ENCODE data around the gene PEDS1. TPM values are rescaled to one million over a fixed set of nuclear protein-coding genes. Genes with fewer than 3 reads are reported as not detected.
A peak's percentile ranks its signal among the peaks of the same experiment; 100 is the strongest.

Gene PEDS1
- total and polyA plus RNA-seq, 2 of the 8 experiments (the other 6 are each of a cell fraction or from before 2014, with no cell fraction given) = 28.9 to 75.9 TPM

DNA sequence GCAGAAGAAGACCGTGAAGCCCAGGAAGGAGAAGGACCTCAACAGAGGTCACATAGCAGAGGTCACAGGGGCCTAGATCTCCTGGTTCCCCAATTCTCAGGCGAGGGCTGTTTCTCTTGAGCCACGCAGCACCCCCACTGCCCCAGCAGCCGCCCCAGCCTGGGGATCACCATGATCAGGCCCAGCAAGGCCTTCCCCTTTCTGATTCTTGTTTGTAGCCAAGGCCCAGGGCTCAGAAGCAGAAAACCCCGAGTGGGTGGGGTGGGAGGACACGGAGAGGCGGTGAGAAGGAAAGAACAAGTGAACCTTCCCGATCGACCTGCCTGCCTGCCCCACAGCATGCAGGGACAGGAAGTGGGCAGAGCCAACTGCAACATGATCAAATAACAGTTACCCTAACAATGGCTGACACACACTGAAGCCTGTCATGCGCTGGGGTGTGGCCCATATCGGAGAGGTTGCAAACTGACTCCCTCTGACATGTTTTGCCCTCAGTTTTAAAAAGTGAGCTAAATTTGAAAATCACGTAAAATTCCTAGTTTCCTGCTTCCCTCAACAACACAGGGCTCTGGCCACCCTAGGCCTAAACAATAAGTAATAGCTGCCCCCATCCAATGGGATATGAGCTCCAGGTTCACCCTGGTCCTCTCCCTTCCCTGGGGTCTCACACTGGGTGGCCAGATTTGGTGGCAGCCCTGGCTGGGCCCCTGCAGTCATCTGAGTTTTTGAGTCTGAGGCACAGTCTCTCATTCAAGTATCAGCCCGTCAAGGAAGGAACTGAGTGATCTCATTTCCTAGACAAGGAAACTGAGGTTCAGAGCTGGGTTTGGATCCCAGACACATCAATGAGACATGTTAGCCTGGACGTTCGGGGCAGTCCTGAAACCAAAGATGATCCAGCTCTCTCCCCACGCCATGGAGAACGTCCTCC, 6.5 kb downstream of the PEDS1 start (continued):
- TF ChIP-seq, protein P1, sequence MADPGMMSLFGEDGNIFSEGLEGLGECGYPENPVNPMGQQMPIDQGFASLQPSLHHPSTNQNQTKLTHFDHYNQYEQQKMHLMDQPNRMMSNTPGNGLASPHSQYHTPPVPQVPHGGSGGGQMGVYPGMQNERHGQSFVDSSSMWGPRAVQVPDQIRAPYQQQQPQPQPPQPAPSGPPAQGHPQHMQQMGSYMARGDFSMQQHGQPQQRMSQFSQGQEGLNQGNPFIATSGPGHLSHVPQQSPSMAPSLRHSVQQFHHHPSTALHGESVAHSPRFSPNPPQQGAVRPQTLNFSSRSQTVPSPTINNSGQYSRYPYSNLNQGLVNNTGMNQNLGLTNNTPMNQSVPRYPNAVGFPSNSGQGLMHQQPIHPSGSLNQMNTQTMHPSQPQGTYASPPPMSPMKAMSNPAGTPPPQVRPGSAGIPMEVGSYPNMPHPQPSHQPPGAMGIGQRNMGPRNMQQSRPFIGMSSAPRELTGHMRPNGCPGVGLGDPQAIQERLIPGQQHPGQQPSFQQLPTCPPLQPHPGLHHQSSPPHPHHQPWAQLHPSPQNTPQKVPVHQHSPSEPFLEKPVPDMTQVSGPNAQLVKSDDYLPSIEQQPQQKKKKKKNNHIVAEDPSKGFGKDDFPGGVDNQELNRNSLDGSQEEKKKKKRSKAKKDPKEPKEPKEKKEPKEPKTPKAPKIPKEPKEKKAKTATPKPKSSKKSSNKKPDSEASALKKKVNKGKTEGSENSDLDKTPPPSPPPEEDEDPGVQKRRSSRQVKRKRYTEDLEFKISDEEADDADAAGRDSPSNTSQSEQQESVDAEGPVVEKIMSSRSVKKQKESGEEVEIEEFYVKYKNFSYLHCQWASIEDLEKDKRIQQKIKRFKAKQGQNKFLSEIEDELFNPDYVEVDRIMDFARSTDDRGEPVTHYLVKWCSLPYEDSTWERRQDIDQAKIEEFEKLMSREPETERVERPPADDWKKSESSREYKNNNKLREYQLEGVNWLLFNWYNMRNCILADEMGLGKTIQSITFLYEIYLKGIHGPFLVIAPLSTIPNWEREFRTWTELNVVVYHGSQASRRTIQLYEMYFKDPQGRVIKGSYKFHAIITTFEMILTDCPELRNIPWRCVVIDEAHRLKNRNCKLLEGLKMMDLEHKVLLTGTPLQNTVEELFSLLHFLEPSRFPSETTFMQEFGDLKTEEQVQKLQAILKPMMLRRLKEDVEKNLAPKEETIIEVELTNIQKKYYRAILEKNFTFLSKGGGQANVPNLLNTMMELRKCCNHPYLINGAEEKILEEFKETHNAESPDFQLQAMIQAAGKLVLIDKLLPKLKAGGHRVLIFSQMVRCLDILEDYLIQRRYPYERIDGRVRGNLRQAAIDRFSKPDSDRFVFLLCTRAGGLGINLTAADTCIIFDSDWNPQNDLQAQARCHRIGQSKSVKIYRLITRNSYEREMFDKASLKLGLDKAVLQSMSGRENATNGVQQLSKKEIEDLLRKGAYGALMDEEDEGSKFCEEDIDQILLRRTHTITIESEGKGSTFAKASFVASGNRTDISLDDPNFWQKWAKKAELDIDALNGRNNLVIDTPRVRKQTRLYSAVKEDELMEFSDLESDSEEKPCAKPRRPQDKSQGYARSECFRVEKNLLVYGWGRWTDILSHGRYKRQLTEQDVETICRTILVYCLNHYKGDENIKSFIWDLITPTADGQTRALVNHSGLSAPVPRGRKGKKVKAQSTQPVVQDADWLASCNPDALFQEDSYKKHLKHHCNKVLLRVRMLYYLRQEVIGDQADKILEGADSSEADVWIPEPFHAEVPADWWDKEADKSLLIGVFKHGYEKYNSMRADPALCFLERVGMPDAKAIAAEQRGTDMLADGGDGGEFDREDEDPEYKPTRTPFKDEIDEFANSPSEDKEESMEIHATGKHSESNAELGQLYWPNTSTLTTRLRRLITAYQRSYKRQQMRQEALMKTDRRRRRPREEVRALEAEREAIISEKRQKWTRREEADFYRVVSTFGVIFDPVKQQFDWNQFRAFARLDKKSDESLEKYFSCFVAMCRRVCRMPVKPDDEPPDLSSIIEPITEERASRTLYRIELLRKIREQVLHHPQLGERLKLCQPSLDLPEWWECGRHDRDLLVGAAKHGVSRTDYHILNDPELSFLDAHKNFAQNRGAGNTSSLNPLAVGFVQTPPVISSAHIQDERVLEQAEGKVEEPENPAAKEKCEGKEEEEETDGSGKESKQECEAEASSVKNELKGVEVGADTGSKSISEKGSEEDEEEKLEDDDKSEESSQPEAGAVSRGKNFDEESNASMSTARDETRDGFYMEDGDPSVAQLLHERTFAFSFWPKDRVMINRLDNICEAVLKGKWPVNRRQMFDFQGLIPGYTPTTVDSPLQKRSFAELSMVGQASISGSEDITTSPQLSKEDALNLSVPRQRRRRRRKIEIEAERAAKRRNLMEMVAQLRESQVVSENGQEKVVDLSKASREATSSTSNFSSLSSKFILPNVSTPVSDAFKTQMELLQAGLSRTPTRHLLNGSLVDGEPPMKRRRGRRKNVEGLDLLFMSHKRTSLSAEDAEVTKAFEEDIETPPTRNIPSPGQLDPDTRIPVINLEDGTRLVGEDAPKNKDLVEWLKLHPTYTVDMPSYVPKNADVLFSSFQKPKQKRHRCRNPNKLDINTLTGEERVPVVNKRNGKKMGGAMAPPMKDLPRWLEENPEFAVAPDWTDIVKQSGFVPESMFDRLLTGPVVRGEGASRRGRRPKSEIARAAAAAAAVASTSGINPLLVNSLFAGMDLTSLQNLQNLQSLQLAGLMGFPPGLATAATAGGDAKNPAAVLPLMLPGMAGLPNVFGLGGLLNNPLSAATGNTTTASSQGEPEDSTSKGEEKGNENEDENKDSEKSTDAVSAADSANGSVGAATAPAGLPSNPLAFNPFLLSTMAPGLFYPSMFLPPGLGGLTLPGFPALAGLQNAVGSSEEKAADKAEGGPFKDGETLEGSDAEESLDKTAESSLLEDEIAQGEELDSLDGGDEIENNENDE (IDR thresholded peaks at IDR 0.05; ENCODE audit: insufficient replicate concordance, low read length) = no peak
- TF ChIP-seq SIN3A (conservative IDR thresholded peaks at IDR 0.05 in 1 of 2, IDR thresholded peaks at IDR 0.05 in 1 of 2; ENCODE audit: low read depth in 1 of 2, low read length in 2 of 2) (peak in 1 of 2 experiments; percentile 74; a peak in 2 of 4 replicates), YY1 (IDR thresholded peaks at IDR 0.05; ENCODE audit: low read depth, low read length) (peak; percentile 65; the same call in 1 of the 2 replicates)
